Measurements from ENCODE around the gene ADARB1. TPM values are rescaled to one million over a fixed set of nuclear protein-coding genes. Genes with fewer than 3 reads are reported as not detected.
A peak's percentile ranks its signal among the peaks of the same experiment; 100 is the strongest.

Gene ADARB1
- total and polyA plus RNA-seq, 2 of the 8 experiments (the other 6 are each of a cell fraction or from before 2014, with no cell fraction given), result 4.7 to 14.9 TPM

DNA sequence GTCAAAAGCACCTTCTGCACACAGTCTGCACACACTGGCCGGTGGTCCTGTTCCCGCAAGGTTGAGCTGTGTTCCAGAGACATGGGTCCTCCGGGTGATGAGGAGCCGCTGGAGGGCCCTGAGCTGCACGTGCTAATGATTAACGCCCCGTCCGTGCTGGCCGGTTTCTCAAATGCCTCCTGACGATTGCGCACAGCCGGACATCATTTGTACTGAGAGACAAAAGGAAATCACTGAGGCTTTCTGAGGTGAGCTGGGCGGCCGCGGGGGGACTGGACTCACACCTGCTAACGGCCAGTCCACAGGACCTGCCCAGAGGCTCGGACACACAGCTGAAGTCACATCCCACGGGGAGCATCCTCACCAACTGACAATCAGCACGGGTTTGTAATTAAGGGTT is 184.1 kb downstream of the ADARB1 start:
- peaks cover 0 to 5% (median 0%) of the 10 kb centered on the region in 4 experiments; a peak in 2 of 7 replicates for H3K4me1 ChIP-seq (replicated peaks in 1 of 4; ENCODE audit: control insufficient read depth in 3 of 4, insufficient read depth in 4 of 4, low read length in 3 of 4)
- ChIA-PET CTCF (ENCODE audit: partially characterized antibody) (interaction anchor here (0.5 to 5.9 kb wide), 9 partner anchors 10 to 263 kb away, joined by 3 to 37 read pairs (median 4); no protein-coding TSS in a partner anchor), POLR2A (ENCODE audit: partially characterized antibody) (interaction anchor here (1.1 to 2.2 kb wide), 2 partner anchors 10 to 12 kb away, joined by 3 to 5 read pairs; no protein-coding TSS in a partner anchor)
- H3K4ac ChIP-seq (replicated peaks; ENCODE audit: insufficient read length, low read depth, low read length), result no peak overlapping the region
- no peaks in the 10 kb centered on the region for H3K27me3 ChIP-seq (replicated peaks in 1 of 4; ENCODE audit: control insufficient read depth in 3 of 4, extremely low read depth in 1 of 4, insufficient read depth in 3 of 4, low read length in 3 of 4)
- no peak overlapping the region for H2BK5ac ChIP-seq (ENCODE audit: low read depth, low read length)
- H3K56ac ChIP-seq (replicated peaks; ENCODE audit: insufficient read length, low read depth, low read length), result no peak overlapping the region
- no peak for FAIRE-seq
- H2AFZ ChIP-seq (ENCODE audit: low read length), result no peak overlapping the region
- no peak overlapping the region for H3K14ac ChIP-seq (ENCODE audit: insufficient read length)
- no peak overlapping the region for H3K4me3 ChIP-seq (ENCODE audit: extremely low read depth in 1 of 4, insufficient read depth in 2 of 4, low read depth in 3 of 4, low read length in 4 of 4)
- no peak overlapping the region for H4K8ac ChIP-seq (ENCODE audit: extremely low read depth, insufficient read depth, low read length)
- no peak overlapping the region for H4K91ac ChIP-seq (replicated peaks; ENCODE audit: insufficient read length, low read length)
- H2BK120ac ChIP-seq (replicated peaks; ENCODE audit: low read depth, low read length), result no peak overlapping the region
- H3K9ac ChIP-seq (replicated peaks in 1 of 4; ENCODE audit: extremely low read depth in 1 of 4, low read depth in 3 of 4, low read length in 3 of 4), result no peak overlapping the region
- WGBS, 2 experiments (ENCODE audit: extremely low coverage in 1 of 2, insufficient coverage in 1 of 2, insufficient read length in 1 of 2, insufficient replicate concordance in 2 of 2, low coverage in 1 of 2, low lambda C conversion rate in 2 of 2, missing lambda C conversion rate in 1 of 2), result 90% methylated on average over 19 of the region's 19 CpGs; no CpG with 5 or more reads in 1 of the 2 experiments
- no peak overlapping the region for H2BK15ac ChIP-seq (ENCODE audit: low read length)
- no peak overlapping the region for H3K4me2 ChIP-seq (ENCODE audit: insufficient read depth in 1 of 2, low read depth in 2 of 2, low read length in 2 of 2)
- no peak overlapping the region for H3K18ac ChIP-seq (ENCODE audit: extremely low read depth, low read length)
- no peak overlapping the region for H3K23ac ChIP-seq (ENCODE audit: insufficient read length)
- no peak overlapping the region for H4K5ac ChIP-seq (ENCODE audit: insufficient read length, low read depth, low read length)
- peaks cover 0 to 4% (median 2%) of the 10 kb centered on the region in 4 experiments; a peak in 3 of 8 replicates for H3K36me3 ChIP-seq (ENCODE audit: control insufficient read depth in 2 of 4, insufficient read depth in 4 of 4, low read length in 3 of 4)
- H3K27ac ChIP-seq (ENCODE audit: low read depth, low read length), result no peak overlapping the region
- H2BK20ac ChIP-seq (ENCODE audit: low read length), result no peak overlapping the region
- H3K23me2 ChIP-seq (ENCODE audit: low read depth, low read length), result no peaks in the 10 kb centered on the region
- H2AK5ac ChIP-seq (ENCODE audit: low read depth, low read length), result no peak overlapping the region
- no peaks in the 10 kb centered on the region for H3K9me3 ChIP-seq (ENCODE audit: insufficient read depth in 2 of 2, low read depth in 1 of 2, low read length in 1 of 2)
- H2BK12ac ChIP-seq (ENCODE audit: low read depth, low read length), result no peak overlapping the region
- H3K79me2 ChIP-seq (ENCODE audit: control insufficient read depth in 1 of 2, insufficient read depth in 2 of 2, low read length in 2 of 2), result no peaks in the 10 kb centered on the region
- no peaks in the 10 kb centered on the region; the same call in 1 of the 2 replicates for H3K79me1 ChIP-seq (ENCODE audit: low read depth, low read length)
- H4K20me1 ChIP-seq (replicated peaks in 1 of 2; ENCODE audit: control insufficient read depth in 1 of 2, insufficient read depth in 2 of 2, low read length in 2 of 2), result no peaks in the 10 kb centered on the region
- DNase-seq (ENCODE audit: low read depth in 1 of 2, low spot score in 2 of 2), result peak in 1 of 2 experiments; percentile 41
- TF ChIP-seq GABPA (IDR thresholded peaks at IDR 0.05; ENCODE audit: borderline replicate concordance, insufficient read depth, low read length), result no peak
- TF ChIP-seq GTF2F1 (IDR thresholded peaks at IDR 0.05; ENCODE audit: borderline replicate concordance, low read depth, low read length), result no peak
- TF ChIP-seq SP4 (IDR thresholded peaks at IDR 0.05; ENCODE audit: low read length), result no peak
- no peak for TF ChIP-seq KDM1A (IDR thresholded peaks at IDR 0.05; ENCODE audit: borderline replicate concordance, low read length)
- TF ChIP-seq BCL11A (IDR thresholded peaks at IDR 0.05; ENCODE audit: low read depth in 2 of 2, low read length in 2 of 2), result no peak
- no peak for TF ChIP-seq POLR2AphosphoS5 (IDR thresholded peaks at IDR 0.05; ENCODE audit: low read depth, low read length)
- TF ChIP-seq, protein P1, sequence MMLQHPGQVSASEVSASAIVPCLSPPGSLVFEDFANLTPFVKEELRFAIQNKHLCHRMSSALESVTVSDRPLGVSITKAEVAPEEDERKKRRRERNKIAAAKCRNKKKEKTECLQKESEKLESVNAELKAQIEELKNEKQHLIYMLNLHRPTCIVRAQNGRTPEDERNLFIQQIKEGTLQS (IDR thresholded peaks at IDR 0.05; ENCODE audit: insufficient read depth, low read depth, low read length), result no peak

All from H1 (cell line).